HG03439 (cell line): ENCODE data around the gene TIGD1.
"Not testable (repeated sequence)": the region's sequence is repeated elsewhere in the genome, so short reads cannot be mapped to it uniquely, and the experiment has no call there.

Source experiments
- ATAC-seq: cut with Tn5 transposase; IDR thresholded peaks from one replicate; pipeline ENCODE4 v1.9.1; 2021; ENCODE audit warnings: mild to moderate bottlenecking, moderate library complexity; ENCODE audit not compliant: unreplicated experiment

Gene TIGD1

GRCh38 chr2:232571026-232571474, 20.7 kb upstream of the TIGD1 start:
- ATAC-seq: no peak

GRCh38 chr2:232570481-232570880, 20.1 kb upstream of the TIGD1 start:
- ATAC-seq: not testable (repeated sequence)

- no peak for ATAC-seq
Measured at GRCh38 chr2:232569541-232569940, 19.2 kb upstream of the TIGD1 start.

- ATAC-seq: no peak
Measured at GRCh38 chr2:232568161-232568560, 17.8 kb upstream of the TIGD1 start.

GRCh38 chr2:232567721-232568120, 17.4 kb upstream of the TIGD1 start:
- no peak for ATAC-seq

- no peak for ATAC-seq
Measured at GRCh38 chr2:232563580-232563979, 13.2 kb upstream of the TIGD1 start.

GRCh38 chr2:232562515-232563151, 12.3 kb upstream of the TIGD1 start:
- ATAC-seq: no peak

GRCh38 chr2:232556426-232556825, 6.1 kb upstream of the TIGD1 start:
- no peak for ATAC-seq

- ATAC-seq: no peak
Measured at GRCh38 chr2:232551776-232552175, 1.4 kb upstream of the TIGD1 start.

- ATAC-seq: no peak
Measured at GRCh38 chr2:232551250-232551638, 887 bp upstream of the TIGD1 start.

- ATAC-seq: peak; percentile 35
Measured at GRCh38 chr2:232549655-232550353, 553 bp downstream of the TIGD1 start.

GRCh38 chr2:232547991-232548390, 2.4 kb downstream of the TIGD1 start:
- no peak for ATAC-seq

- ATAC-seq: no peak
Measured at GRCh38 chr2:232545511-232546375, 4.6 kb downstream of the TIGD1 start.

GRCh38 chr2:232544674-232545073, 5.7 kb downstream of the TIGD1 start:
- no peak for ATAC-seq

GRCh38 chr2:232543928-232544631, 6.3 kb downstream of the TIGD1 start:
- ATAC-seq: no peak

- ATAC-seq: no peak
Measured at GRCh38 chr2:232543491-232543890, 6.9 kb downstream of the TIGD1 start.

- ATAC-seq: no peak
Measured at GRCh38 chr2:232542715-232543467, 7.5 kb downstream of the TIGD1 start.

GRCh38 chr2:232541961-232542714, 8.2 kb downstream of the TIGD1 start:
- no peak for ATAC-seq

- ATAC-seq: no peak
Measured at GRCh38 chr2:232541195-232541960, 9.0 kb downstream of the TIGD1 start.
